Measurements from ENCODE around the gene TRPV2. TPM values are rescaled to one million over a fixed set of nuclear protein-coding genes. Genes with fewer than 3 reads are reported as not detected.

Gene TRPV2
- total RNA-seq, 1 experiment from 2014 or later = 1.0 TPM

DNA sequence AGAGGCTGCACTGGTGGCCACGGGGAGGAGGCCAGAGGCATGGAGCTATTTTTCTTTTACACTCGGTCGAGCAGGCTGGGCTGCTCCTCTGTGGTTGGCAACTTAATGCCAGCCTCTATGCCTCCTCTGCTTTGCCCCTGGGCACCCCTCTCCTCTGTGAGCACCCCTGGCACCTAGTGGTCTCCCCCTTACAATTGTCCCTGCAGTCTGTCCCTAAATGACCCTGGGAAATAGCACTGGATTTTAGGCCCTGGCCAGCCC is 49.6 kb downstream of the TRPV2 start:
- Histone ChIP-seq H3K79me2 (ENCODE audit: insufficient read depth, low read length) (no peaks in the 10 kb centered on the region), H3K56ac (ENCODE audit: insufficient read length, low read depth, low read length) (no peak overlapping the region), H3K23me2 (ENCODE audit: insufficient read length, low read depth, low read length, poor library complexity, severe bottlenecking) (no peaks in the 10 kb centered on the region), H3K18ac (ENCODE audit: insufficient read length, low read depth, low read length) (no peak overlapping the region), H2BK15ac (ENCODE audit: low read depth, low read length) (no peak overlapping the region), H4K91ac (ENCODE audit: insufficient read length, low read depth, low read length) (no peak overlapping the region), H3K27ac (ENCODE audit: insufficient read length, low read depth, low read length) (no peak overlapping the region), H2AK5ac (ENCODE audit: insufficient read length, low read length) (no peak overlapping the region), H3K4me2 (ENCODE audit: insufficient read depth, insufficient read length, low read length) (no peak overlapping the region), H2AFZ (ENCODE audit: low read length) (no peak overlapping the region), H4K20me1 (ENCODE audit: control insufficient read depth, insufficient read depth, insufficient read length) (no peaks in the 10 kb centered on the region), H3K4ac (ENCODE audit: low read depth, low read length) (no peak overlapping the region), H3K79me1 (ENCODE audit: insufficient read depth, low read depth, low read length, poor library complexity, severe bottlenecking) (no peaks in the 10 kb centered on the region), H2BK5ac (ENCODE audit: insufficient read length, low read length) (no peak overlapping the region), H4K5ac (ENCODE audit: insufficient read length, low read depth, low read length) (no peak overlapping the region), H4K8ac (replicated peaks; ENCODE audit: insufficient read length, low read depth, low read length) (no peak overlapping the region), H3K9me3 (ENCODE audit: control insufficient read depth, low read depth, low read length) (no peaks in the 10 kb centered on the region), H2BK12ac (ENCODE audit: insufficient read length, low read depth, low read length) (no peak overlapping the region), H3K4me1 (ENCODE audit: insufficient read depth, low read length) (peaks cover 3% of the 10 kb centered on the region), H3K9ac (ENCODE audit: extremely low read depth, insufficient read length, low read length) (no peak overlapping the region), H3K23ac (ENCODE audit: insufficient read length, low read depth, low read length) (no peak overlapping the region), H2BK20ac (ENCODE audit: low read depth, low read length, poor library complexity, severe bottlenecking) (no peak overlapping the region), H3K27me3 (ENCODE audit: insufficient read depth, low read length) (no peaks in the 10 kb centered on the region), H2BK120ac (ENCODE audit: low read depth, low read length, poor library complexity, severe bottlenecking) (no peak overlapping the region), H3K14ac (ENCODE audit: insufficient read depth, low read length) (no peak overlapping the region), H3T11ph (ENCODE audit: low read length) (no peak overlapping the region)
- TF ChIP-seq, protein P1, sequence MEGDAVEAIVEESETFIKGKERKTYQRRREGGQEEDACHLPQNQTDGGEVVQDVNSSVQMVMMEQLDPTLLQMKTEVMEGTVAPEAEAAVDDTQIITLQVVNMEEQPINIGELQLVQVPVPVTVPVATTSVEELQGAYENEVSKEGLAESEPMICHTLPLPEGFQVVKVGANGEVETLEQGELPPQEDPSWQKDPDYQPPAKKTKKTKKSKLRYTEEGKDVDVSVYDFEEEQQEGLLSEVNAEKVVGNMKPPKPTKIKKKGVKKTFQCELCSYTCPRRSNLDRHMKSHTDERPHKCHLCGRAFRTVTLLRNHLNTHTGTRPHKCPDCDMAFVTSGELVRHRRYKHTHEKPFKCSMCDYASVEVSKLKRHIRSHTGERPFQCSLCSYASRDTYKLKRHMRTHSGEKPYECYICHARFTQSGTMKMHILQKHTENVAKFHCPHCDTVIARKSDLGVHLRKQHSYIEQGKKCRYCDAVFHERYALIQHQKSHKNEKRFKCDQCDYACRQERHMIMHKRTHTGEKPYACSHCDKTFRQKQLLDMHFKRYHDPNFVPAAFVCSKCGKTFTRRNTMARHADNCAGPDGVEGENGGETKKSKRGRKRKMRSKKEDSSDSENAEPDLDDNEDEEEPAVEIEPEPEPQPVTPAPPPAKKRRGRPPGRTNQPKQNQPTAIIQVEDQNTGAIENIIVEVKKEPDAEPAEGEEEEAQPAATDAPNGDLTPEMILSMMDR (conservative IDR thresholded peaks at IDR 0.05) = no peak
- no peaks in the 10 kb centered on the region for H3K27me3 Mint-ChIP-seq (ENCODE audit: low read depth)
- H3K9me3 Mint-ChIP-seq = no peaks in the 10 kb centered on the region
- H3K4me3 Mint-ChIP-seq = no peak overlapping the region
- H3K27ac Mint-ChIP-seq = peak overlapping the region; percentile 40 to 52 (median 42); a peak in 4 of 7 replicates
- no CpG with 5 or more reads among the region's 3 CpGs for WGBS (ENCODE audit: extremely low coverage, insufficient read length, low lambda C conversion rate)
- no peak for DNase-seq
- peaks cover 26 to 45% of the 10 kb centered on the region in 2 experiments for H3K4me1 Mint-ChIP-seq
- H3K36me3 Mint-ChIP-seq (ENCODE audit: insufficient read depth in 1 of 3, low read depth in 3 of 3) = peaks cover 0 to 12% (median 10%) of the 10 kb centered on the region in 3 experiments; a peak in 6 of 7 replicates
